HepG2 (cell line): ENCODE data around the gene VCL. TPM values are rescaled to one million over a fixed set of nuclear protein-coding genes. Genes with fewer than 3 reads are reported as not detected.

Experiments
- HMG20B ChIP-seq: conservative IDR thresholded peaks from 2 replicates; pipeline ENCODE4 v1.6.1; 2016; ENCODE audit warnings: missing genetic modification reagents, missing compliant biosample characterization
- HOXA7 ChIP-seq: sonication (generic); formaldehyde crosslinking; IDR thresholded peaks from 2 replicates; pipeline ENCODE4 v1.8.1; 2022; ENCODE audit warnings: mild to moderate bottlenecking, missing genetic modification reagents, moderate library complexity
- THYN1 ChIP-seq: sonication (generic); formaldehyde crosslinking; IDR thresholded peaks from 2 replicates; pipeline ENCODE4 v1.8.1; 2023; ENCODE audit warnings: low read depth, mild to moderate bottlenecking, moderate library complexity, missing genetic modification reagents, borderline replicate concordance
- ZNF121 ChIP-seq: sonication (generic); formaldehyde crosslinking; IDR thresholded peaks from 2 replicates; pipeline ENCODE4 v1.5.0; 2020; ENCODE audit warnings: mild to moderate bottlenecking, missing genetic modification reagents
- ZNF709 ChIP-seq: sonication (generic); formaldehyde crosslinking; IDR thresholded peaks from 2 replicates; pipeline ENCODE4 v1.5.0; 2020; ENCODE audit warnings: mild to moderate bottlenecking, missing genetic modification reagents
- polyA plus RNA-seq, 8 experiments: library from polyadenylated mRNA; depleted of rRNA in 3 of 8; stranded (reverse) in 7 of 8; unstranded in 1 of 8; fragments of >200 nt; fragmentation: Illumina TruSeq in 4 of 8; extraction: Trizol in 4 of 8; gene quantifications; 2 replicates each; pipeline versions ENCODE4 v1.2.1 to v1.2.3, GENCODE V29; 2011 to 2016; ENCODE audit warnings: low read depth in 4 of 8, missing spikeins in 1 of 8, mixed read lengths in 1 of 8; ENCODE audit not compliant: insufficient read depth in 1 of 8
- total RNA-seq, 5 experiments: library from RNA; depleted of rRNA; stranded (reverse); fragments of >200 nt; fragmentation: Illumina TruSeq; extraction: Trizol; gene quantifications; 2 replicates each; pipeline ENCODE4 v1.2.3, GENCODE V29; 2016; ENCODE audit warnings: low read depth in 1 of 5
- TF ChIP-seq, protein P1 (sequence below): sonication (generic); formaldehyde crosslinking; IDR thresholded peaks from 2 replicates; pipeline ENCODE4 v1.4.0; 2020; ENCODE audit warnings: missing genetic modification reagents
- TF ChIP-seq, protein P2 (sequence below): sonication (generic); formaldehyde crosslinking; IDR thresholded peaks from 2 replicates; pipeline ENCODE4 v1.5.1; 2020; ENCODE audit warnings: missing genetic modification reagents, mild to moderate bottlenecking, borderline replicate concordance

VCL gene
- total and polyA plus RNA-seq, 2 of the 13 experiments (the other 11 are each of a cell fraction or from before 2014, with no cell fraction given): 17.3 to 26.9 TPM

DNA sequence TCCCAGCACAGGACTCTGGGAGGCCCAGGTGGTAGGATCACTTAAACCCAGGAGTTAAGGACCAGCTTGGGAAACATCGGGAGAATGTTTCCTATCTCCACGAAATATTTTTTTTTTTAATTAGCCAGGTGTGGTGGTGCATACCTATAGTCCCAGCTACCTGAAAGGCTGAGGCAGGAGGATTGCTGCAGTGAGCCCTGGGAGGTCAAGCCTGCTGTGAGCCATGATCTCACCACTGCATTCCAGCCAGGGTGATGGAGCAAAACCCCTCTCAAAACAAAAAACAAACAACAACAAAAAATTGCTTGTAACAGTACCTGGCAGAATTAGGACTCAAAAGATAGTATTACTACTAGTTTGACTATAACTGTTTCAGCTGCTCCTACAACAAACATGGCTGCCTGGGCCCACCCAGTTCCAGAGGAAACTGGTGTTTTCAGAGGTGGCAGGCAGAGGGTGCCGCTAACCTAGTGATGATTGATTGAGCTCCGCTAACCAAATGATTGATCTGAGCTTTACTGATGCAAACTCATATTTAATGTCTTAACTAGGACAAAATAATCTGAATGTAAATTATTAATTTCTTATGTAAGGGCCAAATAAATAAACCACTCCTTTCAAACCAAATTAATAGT is 95.7 kb downstream of the VCL start (continued):
- TF ChIP-seq, protein P1, sequence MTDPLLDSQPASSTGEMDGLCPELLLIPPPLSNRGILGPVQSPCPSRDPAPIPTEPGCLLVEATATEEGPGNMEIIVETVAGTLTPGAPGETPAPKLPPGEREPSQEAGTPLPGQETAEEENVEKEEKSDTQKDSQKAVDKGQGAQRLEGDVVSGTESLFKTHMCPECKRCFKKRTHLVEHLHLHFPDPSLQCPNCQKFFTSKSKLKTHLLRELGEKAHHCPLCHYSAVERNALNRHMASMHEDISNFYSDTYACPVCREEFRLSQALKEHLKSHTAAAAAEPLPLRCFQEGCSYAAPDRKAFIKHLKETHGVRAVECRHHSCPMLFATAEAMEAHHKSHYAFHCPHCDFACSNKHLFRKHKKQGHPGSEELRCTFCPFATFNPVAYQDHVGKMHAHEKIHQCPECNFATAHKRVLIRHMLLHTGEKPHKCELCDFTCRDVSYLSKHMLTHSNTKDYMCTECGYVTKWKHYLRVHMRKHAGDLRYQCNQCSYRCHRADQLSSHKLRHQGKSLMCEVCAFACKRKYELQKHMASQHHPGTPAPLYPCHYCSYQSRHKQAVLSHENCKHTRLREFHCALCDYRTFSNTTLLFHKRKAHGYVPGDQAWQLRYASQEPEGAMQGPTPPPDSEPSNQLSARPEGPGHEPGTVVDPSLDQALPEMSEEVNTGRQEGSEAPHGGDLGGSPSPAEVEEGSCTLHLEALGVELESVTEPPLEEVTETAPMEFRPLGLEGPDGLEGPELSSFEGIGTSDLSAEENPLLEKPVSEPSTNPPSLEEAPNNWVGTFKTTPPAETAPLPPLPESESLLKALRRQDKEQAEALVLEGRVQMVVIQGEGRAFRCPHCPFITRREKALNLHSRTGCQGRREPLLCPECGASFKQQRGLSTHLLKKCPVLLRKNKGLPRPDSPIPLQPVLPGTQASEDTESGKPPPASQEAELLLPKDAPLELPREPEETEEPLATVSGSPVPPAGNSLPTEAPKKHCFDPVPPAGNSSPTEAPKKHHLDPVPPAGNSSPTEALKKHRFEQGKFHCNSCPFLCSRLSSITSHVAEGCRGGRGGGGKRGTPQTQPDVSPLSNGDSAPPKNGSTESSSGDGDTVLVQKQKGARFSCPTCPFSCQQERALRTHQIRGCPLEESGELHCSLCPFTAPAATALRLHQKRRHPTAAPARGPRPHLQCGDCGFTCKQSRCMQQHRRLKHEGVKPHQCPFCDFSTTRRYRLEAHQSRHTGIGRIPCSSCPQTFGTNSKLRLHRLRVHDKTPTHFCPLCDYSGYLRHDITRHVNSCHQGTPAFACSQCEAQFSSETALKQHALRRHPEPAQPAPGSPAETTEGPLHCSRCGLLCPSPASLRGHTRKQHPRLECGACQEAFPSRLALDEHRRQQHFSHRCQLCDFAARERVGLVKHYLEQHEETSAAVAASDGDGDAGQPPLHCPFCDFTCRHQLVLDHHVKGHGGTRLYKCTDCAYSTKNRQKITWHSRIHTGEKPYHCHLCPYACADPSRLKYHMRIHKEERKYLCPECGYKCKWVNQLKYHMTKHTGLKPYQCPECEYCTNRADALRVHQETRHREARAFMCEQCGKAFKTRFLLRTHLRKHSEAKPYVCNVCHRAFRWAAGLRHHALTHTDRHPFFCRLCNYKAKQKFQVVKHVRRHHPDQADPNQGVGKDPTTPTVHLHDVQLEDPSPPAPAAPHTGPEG (CRISPR knock-in tag): no peak
- TF ChIP-seq THYN1 (CRISPR knock-in tag) (no peak), ZNF709 (no peak), ZNF121 (CRISPR knock-in tag) (no peak), HOXA7 (CRISPR knock-in tag) (no peak), HMG20B (CRISPR knock-in tag) (no peak)
- TF ChIP-seq, protein P2, sequence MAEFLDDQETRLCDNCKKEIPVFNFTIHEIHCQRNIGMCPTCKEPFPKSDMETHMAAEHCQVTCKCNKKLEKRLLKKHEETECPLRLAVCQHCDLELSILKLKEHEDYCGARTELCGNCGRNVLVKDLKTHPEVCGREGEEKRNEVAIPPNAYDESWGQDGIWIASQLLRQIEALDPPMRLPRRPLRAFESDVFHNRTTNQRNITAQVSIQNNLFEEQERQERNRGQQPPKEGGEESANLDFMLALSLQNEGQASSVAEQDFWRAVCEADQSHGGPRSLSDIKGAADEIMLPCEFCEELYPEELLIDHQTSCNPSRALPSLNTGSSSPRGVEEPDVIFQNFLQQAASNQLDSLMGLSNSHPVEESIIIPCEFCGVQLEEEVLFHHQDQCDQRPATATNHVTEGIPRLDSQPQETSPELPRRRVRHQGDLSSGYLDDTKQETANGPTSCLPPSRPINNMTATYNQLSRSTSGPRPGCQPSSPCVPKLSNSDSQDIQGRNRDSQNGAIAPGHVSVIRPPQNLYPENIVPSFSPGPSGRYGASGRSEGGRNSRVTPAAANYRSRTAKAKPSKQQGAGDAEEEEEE (CRISPR knock-in tag): no peak
- TF ChIP-seq, all 625 proteins: peak for 0
